HEK293 (cell line): Measurements from ENCODE around the gene NUCB2.
A peak's percentile ranks its signal among the peaks of the same experiment; 100 is the strongest.

Experiments used
- CTCF ChIA-PET: fragments of 350-600 bp; formaldehyde crosslinking; extraction: SDS; loops from one replicate; lab custom pipeline; 2021; ENCODE audit warnings: antibody characterized with exemption; lab: Yijun Ruan, JAX
- POLR2A ChIA-PET: fragments of 300-600 bp; formaldehyde crosslinking; extraction: SDS; loops from one replicate; lab custom pipeline; 2020; ENCODE audit warnings: antibody characterized with exemption, inconsistent platforms; lab: Yijun Ruan, JAX
- H3K27ac ChIP-seq: fragments of 200-500 bp; sonication (Bioruptor generic); 2 replicates; pipeline ENCODE4 v1.5.1; 2014; ENCODE audit warnings: low read depth, low read length, control low read depth, inconsistent platforms; ENCODE audit errors: extremely low read depth
- H3K36me3 ChIP-seq, 2 experiments: fragments of 200-500 bp in 1 of 2; sonication (Bioruptor generic) in 1 of 2; 1 replicate in 1 of 2; 2 replicates in 1 of 2; pipeline ENCODE4 v1.5.1; 2014 to 2017; ENCODE audit warnings: inconsistent platforms in 2 of 2, low read length in 2 of 2; ENCODE audit not compliant: control insufficient read depth in 2 of 2, insufficient read depth in 1 of 2
- H3K4me1 ChIP-seq: fragments of 200-500 bp; sonication (Bioruptor generic); 2 replicates; pipeline ENCODE4 v1.5.1; 2014; ENCODE audit warnings: mild to moderate bottlenecking, low read length, inconsistent platforms; ENCODE audit not compliant: control insufficient read depth, insufficient read depth
- H3K4me3 ChIP-seq: 2 replicates; pipeline ENCODE4 v1.5.1; 2011; ENCODE audit warnings: low read depth, mild to moderate bottlenecking, control low read depth, low read length, moderate library complexity
- H3K9me3 ChIP-seq: fragments of 200-500 bp; sonication (Bioruptor generic); 2 replicates; pipeline ENCODE4 v1.5.1; 2014; ENCODE audit warnings: low read depth, low read length, inconsistent platforms; ENCODE audit not compliant: control insufficient read depth, insufficient read depth
- ELK4 ChIP-seq: IDR thresholded peaks from 2 replicates; pipeline ENCODE4 v1.6.1; 2011; ENCODE audit warnings: mild to moderate bottlenecking, low read depth, low read length, borderline replicate concordance
- KLF10 ChIP-seq: fragments of 450-650 bp; IDR thresholded peaks from 2 replicates; pipeline ENCODE4 v1.5.1; 2018; ENCODE audit warnings: missing biosample characterization, mild to moderate bottlenecking, missing genetic modification characterization
- KLF16 ChIP-seq: fragments of 450-650 bp; formaldehyde crosslinking; IDR thresholded peaks from 2 replicates; pipeline ENCODE4 v1.5.1; 2017; ENCODE audit warnings: missing biosample characterization, missing genetic modification characterization
- KLF8 ChIP-seq: fragments of 450-650 bp; formaldehyde crosslinking; IDR thresholded peaks from 2 replicates; pipeline ENCODE4 v1.5.1; 2016; ENCODE audit warnings: missing biosample characterization, missing genetic modification characterization
- MEIS1 ChIP-seq: sonication (generic); formaldehyde crosslinking; IDR thresholded peaks from 2 replicates; pipeline ENCODE4 v1.8.1; 2022; ENCODE audit warnings: missing genetic modification reagents, mild to moderate bottlenecking, borderline replicate concordance
- MYNN ChIP-seq: fragments of 450-650 bp; formaldehyde crosslinking; IDR thresholded peaks from 2 replicates; pipeline ENCODE4 v1.5.1; 2016; ENCODE audit warnings: missing biosample characterization, missing genetic modification characterization, borderline replicate concordance
- OVOL3 ChIP-seq: fragments of 450-650 bp; formaldehyde crosslinking; IDR thresholded peaks from 2 replicates; pipeline ENCODE4 v1.5.1; 2016; ENCODE audit warnings: missing biosample characterization, missing genetic modification characterization
- SALL2 ChIP-seq: fragments of 450-650 bp; formaldehyde crosslinking; IDR thresholded peaks from 2 replicates; pipeline ENCODE4 v1.5.0; 2017; ENCODE audit warnings: missing biosample characterization, mild to moderate bottlenecking, missing genetic modification characterization, borderline replicate concordance
- SCRT1 ChIP-seq: fragments of 450-650 bp; formaldehyde crosslinking; IDR thresholded peaks from 2 replicates; pipeline ENCODE4 v1.5.1; 2016; ENCODE audit warnings: missing biosample characterization, missing genetic modification characterization, borderline replicate concordance
- SETDB1 ChIP-seq: IDR thresholded peaks from one replicate; pipeline ENCODE4 v1.6.1; 2017; ENCODE audit warnings: mild to moderate bottlenecking, low read length, moderate library complexity, mixed read lengths; ENCODE audit not compliant: insufficient read length
- TRIM28 ChIP-seq: IDR thresholded peaks from 2 replicates; pipeline ENCODE4 v1.6.1; 2011; ENCODE audit warnings: low read length, control low read depth, borderline replicate concordance
- ZBTB26 ChIP-seq: fragments of 450-650 bp; formaldehyde crosslinking; optimal IDR thresholded peaks from 2 replicates; pipeline ENCODE3; 2016; ENCODE audit warnings: missing biosample characterization, mild to moderate bottlenecking, missing genetic modification characterization
- ZEB2 ChIP-seq: fragments of 450-650 bp; formaldehyde crosslinking; IDR thresholded peaks from 2 replicates; pipeline ENCODE4 v1.5.1; 2016; ENCODE audit warnings: missing biosample characterization, missing genetic modification characterization
- ZNF132 ChIP-seq: fragments of 450-650 bp; formaldehyde crosslinking; IDR thresholded peaks from 2 replicates; pipeline ENCODE4 v1.5.1; 2017; ENCODE audit warnings: missing biosample characterization, missing genetic modification characterization, borderline replicate concordance
- ZNF169 ChIP-seq: fragments of 450-650 bp; formaldehyde crosslinking; IDR thresholded peaks from 2 replicates; pipeline ENCODE4 v1.5.1; 2016; ENCODE audit warnings: missing biosample characterization, missing genetic modification characterization
- ZNF324 ChIP-seq: fragments of 450-650 bp; formaldehyde crosslinking; IDR thresholded peaks from 2 replicates; pipeline ENCODE4 v1.5.1; 2016; ENCODE audit warnings: missing biosample characterization, missing genetic modification characterization
- ZNF549 ChIP-seq: fragments of 450-650 bp; IDR thresholded peaks from 2 replicates; pipeline ENCODE4 v1.5.1; 2018; ENCODE audit warnings: missing biosample characterization, missing genetic modification characterization, mild to moderate bottlenecking, inconsistent platforms, moderate library complexity
- ZNF626 ChIP-seq: fragments of 450-650 bp; sonication (Bioruptor Pico); formaldehyde crosslinking; IDR thresholded peaks from 2 replicates; pipeline ENCODE4 v1.5.1; 2018; ENCODE audit warnings: missing biosample characterization, missing genetic modification characterization, inconsistent platforms
- ZNF843 ChIP-seq: fragments of 450-650 bp; formaldehyde crosslinking; IDR thresholded peaks from 2 replicates; pipeline ENCODE4 v1.5.1; 2016; ENCODE audit warnings: missing biosample characterization, missing genetic modification characterization
- TF ChIP-seq, protein P1 (sequence below): fragments of 450-650 bp; formaldehyde crosslinking; IDR thresholded peaks from 2 replicates; pipeline ENCODE4 v1.5.1; 2016; ENCODE audit warnings: missing biosample characterization, missing genetic modification characterization
- TF ChIP-seq, protein P2 (sequence below): fragments of 450-650 bp; formaldehyde crosslinking; IDR thresholded peaks from 2 replicates; pipeline ENCODE4 v1.5.1; 2016; ENCODE audit warnings: missing biosample characterization, missing genetic modification characterization, low read depth
- TF ChIP-seq, protein P3 (sequence below): fragments of 450-650 bp; formaldehyde crosslinking; IDR thresholded peaks from 2 replicates; pipeline ENCODE4 v1.5.1; 2016; ENCODE audit warnings: missing biosample characterization, missing genetic modification characterization

Gene NUCB2

GRCh38 chr11:17369684-17370243 lies 93.2 kb downstream of the NUCB2 start:
- Histone ChIP-seq H3K27ac (no peak overlapping the region), H3K36me3 (peaks cover 0 to 91% of the 10 kb centered on the region in 2 experiments; a peak in 1 of 3 replicates), H3K4me3 (no peak overlapping the region), H3K9me3 (no peaks in the 10 kb centered on the region), H3K4me1 (no peaks in the 10 kb centered on the region)
- POLR2A ChIA-PET, result no interaction called here
- CTCF ChIA-PET, result interaction anchor here (3.0 to 3.6 kb wide), 2 partner anchors 14 to 15 kb away, joined by 11 to 24 read pairs; no protein-coding TSS in a partner anchor
- peak; percentile 55 for TF ChIP-seq SETDB1
- TF ChIP-seq ZNF843 (tag by site-specific recombination), result no peak
- TF ChIP-seq, protein P1, sequence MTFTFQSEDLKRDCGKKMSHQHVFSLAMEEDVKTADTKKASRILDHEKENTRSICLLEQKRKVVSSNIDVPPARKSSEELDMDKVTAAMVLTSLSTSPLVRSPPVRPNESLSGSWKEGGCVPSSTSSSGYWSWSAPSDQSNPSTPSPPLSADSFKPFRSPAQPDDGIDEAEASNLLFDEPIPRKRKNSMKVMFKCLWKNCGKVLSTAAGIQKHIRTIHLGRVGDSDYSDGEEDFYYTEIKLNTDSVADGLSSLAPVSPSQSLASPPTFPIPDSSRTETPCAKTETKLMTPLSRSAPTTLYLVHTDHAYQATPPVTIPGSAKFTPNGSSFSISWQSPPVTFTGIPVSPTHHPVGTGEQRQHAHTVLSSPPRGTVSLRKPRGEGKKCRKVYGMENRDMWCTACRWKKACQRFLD (tag by site-specific recombination), result no peak

DNA sequence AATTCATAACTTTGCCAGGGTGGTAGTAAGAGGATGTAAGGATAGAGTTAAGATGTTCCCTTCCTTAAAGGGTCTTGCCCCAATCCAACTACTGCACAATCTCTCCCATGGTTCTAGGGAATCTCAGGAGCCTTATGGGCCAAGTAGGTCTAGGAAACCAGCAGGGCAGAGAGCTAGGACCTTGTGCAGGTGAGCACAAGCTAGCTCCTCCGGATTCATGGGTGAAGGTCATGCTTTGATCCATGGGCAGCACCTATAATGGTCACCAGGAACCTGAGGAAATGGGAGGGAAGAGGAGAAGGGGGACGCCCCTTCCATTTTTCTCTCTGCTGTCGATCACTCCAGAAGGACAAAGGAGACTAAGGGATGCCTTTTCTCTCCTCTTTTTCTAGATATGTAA lies 95.1 kb downstream of the NUCB2 start:
- TF ChIP-seq TRIM28 (peak; percentile 98; the same call in 1 of the 2 replicates), ZNF626 (tag by site-specific recombination) (peak; percentile 95), ZNF549 (tag by site-specific recombination) (peak; percentile 54; the same call in 1 of the 2 replicates), KLF8 (tag by site-specific recombination) (no peak), SETDB1 (peak; percentile 94), ZNF132 (tag by site-specific recombination) (no peak), ZEB2 (tag by site-specific recombination) (no peak)
- TF ChIP-seq, protein P2, sequence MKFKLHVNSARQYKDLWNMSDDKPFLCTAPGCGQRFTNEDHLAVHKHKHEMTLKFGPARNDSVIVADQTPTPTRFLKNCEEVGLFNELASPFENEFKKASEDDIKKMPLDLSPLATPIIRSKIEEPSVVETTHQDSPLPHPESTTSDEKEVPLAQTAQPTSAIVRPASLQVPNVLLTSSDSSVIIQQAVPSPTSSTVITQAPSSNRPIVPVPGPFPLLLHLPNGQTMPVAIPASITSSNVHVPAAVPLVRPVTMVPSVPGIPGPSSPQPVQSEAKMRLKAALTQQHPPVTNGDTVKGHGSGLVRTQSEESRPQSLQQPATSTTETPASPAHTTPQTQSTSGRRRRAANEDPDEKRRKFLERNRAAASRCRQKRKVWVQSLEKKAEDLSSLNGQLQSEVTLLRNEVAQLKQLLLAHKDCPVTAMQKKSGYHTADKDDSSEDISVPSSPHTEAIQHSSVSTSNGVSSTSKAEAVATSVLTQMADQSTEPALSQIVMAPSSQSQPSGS (tag by site-specific recombination), result no peak
- TF ChIP-seq, protein P3, sequence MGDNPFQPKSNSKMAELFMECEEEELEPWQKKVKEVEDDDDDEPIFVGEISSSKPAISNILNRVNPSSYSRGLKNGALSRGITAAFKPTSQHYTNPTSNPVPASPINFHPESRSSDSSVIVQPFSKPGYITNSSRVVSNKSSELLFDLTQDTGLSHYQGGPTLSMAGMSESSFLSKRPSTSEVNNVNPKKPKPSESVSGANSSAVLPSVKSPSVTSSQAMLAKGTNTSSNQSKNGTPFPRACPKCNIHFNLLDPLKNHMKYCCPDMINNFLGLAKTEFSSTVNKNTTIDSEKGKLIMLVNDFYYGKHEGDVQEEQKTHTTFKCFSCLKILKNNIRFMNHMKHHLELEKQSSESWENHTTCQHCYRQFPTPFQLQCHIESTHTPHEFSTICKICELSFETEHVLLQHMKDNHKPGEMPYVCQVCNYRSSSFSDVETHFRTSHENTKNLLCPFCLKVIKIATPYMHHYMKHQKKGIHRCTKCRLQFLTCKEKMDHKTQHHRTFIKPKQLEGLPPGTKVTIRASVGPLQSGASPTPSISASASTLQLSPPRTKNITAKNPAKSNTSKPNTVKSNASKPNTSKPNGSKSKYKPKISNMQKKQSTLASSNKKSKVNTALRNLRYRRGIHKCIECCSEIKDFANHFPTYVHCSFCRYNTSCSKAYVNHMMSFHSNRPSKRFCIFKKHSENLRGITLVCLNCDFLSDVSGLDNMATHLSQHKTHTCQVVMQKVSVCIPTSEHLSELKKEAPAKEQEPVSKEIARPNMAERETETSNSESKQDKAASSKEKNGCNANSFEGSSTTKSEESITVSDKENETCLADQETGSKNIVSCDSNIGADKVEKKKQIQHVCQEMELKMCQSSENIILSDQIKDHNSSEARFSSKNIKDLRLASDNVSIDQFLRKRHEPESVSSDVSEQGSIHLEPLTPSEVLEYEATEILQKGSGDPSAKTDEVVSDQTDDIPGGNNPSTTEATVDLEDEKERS, result peak; percentile 78; the same call in 1 of the 2 replicates
- ChIA-PET CTCF (interaction anchor here (0.6 to 3.6 kb wide), 3 partner anchors 12 to 116 kb away, joined by 6 to 24 read pairs (median 11); no protein-coding TSS in a partner anchor), POLR2A (no interaction called here)
- Histone ChIP-seq H3K4me3 (no peak overlapping the region), H3K9me3 (no peaks in the 10 kb centered on the region), H3K4me1 (no peaks in the 10 kb centered on the region), H3K27ac (no peak overlapping the region), H3K36me3 (peaks cover 0 to 94% of the 10 kb centered on the region in 2 experiments; a peak in 1 of 3 replicates)

DNA sequence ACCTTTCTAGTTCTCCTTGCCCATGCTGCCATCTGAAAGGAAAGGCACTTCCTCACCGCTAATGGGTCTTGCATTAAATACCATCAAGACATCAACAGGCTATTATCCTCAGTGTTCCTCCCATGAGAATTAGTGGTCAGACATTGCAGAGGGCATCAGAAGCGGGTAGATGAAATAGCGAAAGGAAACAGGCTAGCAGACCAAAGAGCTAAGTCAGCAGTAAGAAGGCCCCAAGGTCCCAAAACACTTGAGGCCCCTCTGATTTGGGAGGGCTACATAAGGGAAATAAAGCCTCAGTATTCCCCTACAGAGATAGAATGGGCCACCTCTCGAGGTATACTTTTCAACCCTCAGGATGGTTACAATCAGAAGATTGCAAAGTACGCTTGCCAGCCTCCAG lies 99.0 kb downstream of the NUCB2 start:
- POLR2A ChIA-PET, result no interaction called here
- H3K36me3 ChIP-seq, result peaks cover 0 to 88% of the 10 kb centered on the region in 2 experiments; a peak in 2 of 3 replicates
- no peak overlapping the region for H3K4me3 ChIP-seq
- no peaks in the 10 kb centered on the region for H3K9me3 ChIP-seq
- CTCF ChIA-PET, result interaction anchor here (0.6 to 2.2 kb wide), 7 partner anchors 8 to 569 kb away, joined by 3 to 20 read pairs (median 3); partner anchors contain the start of gene KCNJ11
- TF ChIP-seq SALL2 (tag by site-specific recombination) (no peak), ZBTB26 (tag by site-specific recombination) (no peak), SCRT1 (tag by site-specific recombination) (no peak), MEIS1 (CRISPR knock-in tag) (no peak), MYNN (tag by site-specific recombination) (no peak), KLF10 (tag by site-specific recombination) (no peak), OVOL3 (tag by site-specific recombination) (no peak), ZNF324 (tag by site-specific recombination) (no peak), ZNF169 (tag by site-specific recombination) (no peak), ELK4 (no peak), KLF16 (tag by site-specific recombination) (no peak)
- TF ChIP-seq, all 188 proteins: peak for 0
- no peak overlapping the region for H3K27ac ChIP-seq
- no peaks in the 10 kb centered on the region for H3K4me1 ChIP-seq
